Thoracic aorta (tissue), 2 donors: ENCODE data around the gene CYGB. TPM values are rescaled to one million over a fixed set of nuclear protein-coding genes. Genes with fewer than 3 reads are reported as not detected.

Experiments
- ATAC-seq: fragments of 150-250 bp; one replicate; pipeline ENCODE4 v1.8.0; 2017; ENCODE audit warnings: low read depth; ENCODE audit not compliant: insufficient number of reproducible peaks, low FRiP score
- DNase-seq: peaks from one replicate; pipeline ENCODE4 v3.0.0-alpha.2; 2020; ENCODE audit warnings: low spot score
- H3K27ac ChIP-seq, 2 donors: fragments of 200-600 bp; sonication (generic); 1 replicate in 1 of 2; 2 replicates in 1 of 2; pipeline ENCODE4 v1.5.1; 2016; ENCODE audit warnings: mild to moderate bottlenecking in 2 of 2, moderate library complexity in 2 of 2
- H3K27me3 ChIP-seq: fragments of 200-600 bp; sonication (generic); replicated peaks from 2 replicates; pipeline ENCODE4 v1.6.0; 2016; ENCODE audit warnings: mild to moderate bottlenecking; ENCODE audit not compliant: insufficient read depth
- H3K36me3 ChIP-seq: fragments of 200-600 bp; sonication (generic); one replicate; pipeline ENCODE4 v1.5.1; 2016
- H3K4me1 ChIP-seq, 2 donors: fragments of 200-600 bp; sonication (generic); 1 replicate in 1 of 2; 2 replicates in 1 of 2; pipeline versions ENCODE4 v1.5.1 to v1.6.0; 2016; ENCODE audit warnings: low read depth in 2 of 2, mild to moderate bottlenecking in 1 of 2; ENCODE audit not compliant: control insufficient read depth in 1 of 2
- H3K4me3 ChIP-seq: fragments of 200-600 bp; sonication (generic); 2 replicates; pipeline ENCODE4 v1.5.1; 2016; ENCODE audit warnings: mild to moderate bottlenecking
- H3K9me3 ChIP-seq: fragments of 200-600 bp; sonication (generic); 2 replicates; pipeline ENCODE4 v1.5.1; 2016
- total RNA-seq, 2 donors: library from RNA; depleted of rRNA; stranded (reverse); fragments of >200 nt; gene quantifications; one replicate each; pipeline versions ENCODE4 v1.1.0 to v1.2.3, GENCODE V29; 2016
- TF ChIP-seq, protein P1 (sequence below): fragments of 200-600 bp; sonication (generic); IDR thresholded peaks from one replicate; pipeline ENCODE4 v1.5.1; 2019; ENCODE audit warnings: antibody characterized with exemption

CYGB gene
- total RNA-seq, 2 donors from 2014 or later, result 8.3 to 17.7 TPM

GRCh38 chr17:76501018-76501826 is 36.3 kb downstream of the CYGB start, which contains the start of gene RHBDF2:
Gene RHBDF2, minus strand, starts transcription at chr17:76501423. Its CDS starts 19,899 bp downstream, at chr17:76481524.
- Histone ChIP-seq H3K27me3 (no peaks in the 10 kb centered on the region), H3K27ac (peak within 1 kb of the TSS; percentile 54 to 75), H3K36me3 (no peaks in the 10 kb centered on the region), H3K9me3 (no peaks in the 10 kb centered on the region), H3K4me3 (peak within 1 kb of the TSS; percentile 84), H3K4me1 (peaks cover 23 to 46% of the 10 kb centered on the region in 2 donors)
- DNase-seq, result peak; percentile 50
- peak; percentile 59 for ATAC-seq
- TF ChIP-seq, protein P1, sequence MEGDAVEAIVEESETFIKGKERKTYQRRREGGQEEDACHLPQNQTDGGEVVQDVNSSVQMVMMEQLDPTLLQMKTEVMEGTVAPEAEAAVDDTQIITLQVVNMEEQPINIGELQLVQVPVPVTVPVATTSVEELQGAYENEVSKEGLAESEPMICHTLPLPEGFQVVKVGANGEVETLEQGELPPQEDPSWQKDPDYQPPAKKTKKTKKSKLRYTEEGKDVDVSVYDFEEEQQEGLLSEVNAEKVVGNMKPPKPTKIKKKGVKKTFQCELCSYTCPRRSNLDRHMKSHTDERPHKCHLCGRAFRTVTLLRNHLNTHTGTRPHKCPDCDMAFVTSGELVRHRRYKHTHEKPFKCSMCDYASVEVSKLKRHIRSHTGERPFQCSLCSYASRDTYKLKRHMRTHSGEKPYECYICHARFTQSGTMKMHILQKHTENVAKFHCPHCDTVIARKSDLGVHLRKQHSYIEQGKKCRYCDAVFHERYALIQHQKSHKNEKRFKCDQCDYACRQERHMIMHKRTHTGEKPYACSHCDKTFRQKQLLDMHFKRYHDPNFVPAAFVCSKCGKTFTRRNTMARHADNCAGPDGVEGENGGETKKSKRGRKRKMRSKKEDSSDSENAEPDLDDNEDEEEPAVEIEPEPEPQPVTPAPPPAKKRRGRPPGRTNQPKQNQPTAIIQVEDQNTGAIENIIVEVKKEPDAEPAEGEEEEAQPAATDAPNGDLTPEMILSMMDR, result no peak

- Histone ChIP-seq H3K27ac (peak overlapping the region; percentile 54 to 75), H3K4me3 (peak overlapping the region; percentile 84), H3K36me3 (no peaks in the 10 kb centered on the region), H3K4me1 (peaks cover 23 to 46% of the 10 kb centered on the region in 2 donors), H3K27me3 (no peaks in the 10 kb centered on the region), H3K9me3 (no peaks in the 10 kb centered on the region)
- TF ChIP-seq, protein P1, result no peak
- ATAC-seq (no peak), DNase-seq (no peak)
Observed at GRCh38 chr17:76500747-76501017, 36.8 kb downstream of the CYGB start.

- Histone ChIP-seq H3K27me3 (no peaks in the 10 kb centered on the region), H3K9me3 (no peaks in the 10 kb centered on the region), H3K4me3 (peak overlapping the region; percentile 84), H3K36me3 (no peaks in the 10 kb centered on the region), H3K4me1 (peaks cover 23 to 46% of the 10 kb centered on the region in 2 donors), H3K27ac (peak overlapping the region; percentile 54 to 75)
- DNase-seq (no peak), ATAC-seq (no peak)
- TF ChIP-seq, protein P1, result no peak
Observed at GRCh38 chr17:76500074-76500746, 37.3 kb downstream of the CYGB start.

- no peaks in the 10 kb centered on the region for H3K9me3 ChIP-seq
- peak overlapping the region; percentile 1 to 75 for H3K27ac ChIP-seq
- peak overlapping the region; percentile 84 for H3K4me3 ChIP-seq
- H3K27me3 ChIP-seq, result no peaks in the 10 kb centered on the region
- DNase-seq (no peak), ATAC-seq (no peak)
- H3K4me1 ChIP-seq, result peaks cover 23 to 46% of the 10 kb centered on the region in 2 donors
- TF ChIP-seq, protein P1, result no peak
- H3K36me3 ChIP-seq, result no peaks in the 10 kb centered on the region
Observed at GRCh38 chr17:76499267-76499667, 38.2 kb downstream of the CYGB start.

DNA sequence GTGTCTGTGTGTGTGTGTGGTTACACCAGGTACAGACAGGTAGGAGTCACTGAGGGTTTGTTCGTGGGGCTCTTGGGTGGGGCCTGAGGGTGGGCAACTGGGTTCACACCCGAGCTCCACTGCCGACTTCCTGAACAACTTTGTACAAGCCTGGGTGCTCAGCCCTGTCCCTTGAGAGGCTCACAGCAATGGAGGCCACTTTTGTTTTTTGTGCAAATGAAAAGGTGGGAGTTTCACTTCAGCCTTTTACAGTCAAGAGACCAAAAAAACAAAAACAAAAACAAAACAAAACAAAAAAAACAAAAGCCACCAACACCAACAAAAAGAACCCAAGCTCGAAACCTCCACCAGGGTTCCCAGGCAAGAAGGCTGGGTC is 38.6 kb downstream of the CYGB start:
- Histone ChIP-seq H3K4me1 (peaks cover 23 to 46% of the 10 kb centered on the region in 2 donors), H3K4me3 (peak overlapping the region; percentile 84), H3K36me3 (no peaks in the 10 kb centered on the region), H3K9me3 (no peaks in the 10 kb centered on the region), H3K27me3 (no peaks in the 10 kb centered on the region), H3K27ac (peak overlapping the region; percentile 57 to 75)
- ATAC-seq (no peak), DNase-seq (no peak)
- TF ChIP-seq, protein P1, result no peak
